Astrocyte (in vitro differentiated cells and primary cell): ENCODE measurements around the gene C1QL4.

Source experiments
- EZH2 ChIP-seq: IDR thresholded peaks from 2 replicates; pipeline ENCODE4 v1.6.1; 2012; ENCODE audit warnings: mild to moderate bottlenecking, low read length, inconsistent platforms; ENCODE audit not compliant: insufficient read depth
- TF ChIP-seq, protein P1 (sequence below): IDR thresholded peaks from 2 replicates; pipeline ENCODE4 v1.5.1; 2011; ENCODE audit warnings: low read depth, mild to moderate bottlenecking, inconsistent platforms, low read length, moderate library complexity; ENCODE audit not compliant: insufficient read depth

DNA sequence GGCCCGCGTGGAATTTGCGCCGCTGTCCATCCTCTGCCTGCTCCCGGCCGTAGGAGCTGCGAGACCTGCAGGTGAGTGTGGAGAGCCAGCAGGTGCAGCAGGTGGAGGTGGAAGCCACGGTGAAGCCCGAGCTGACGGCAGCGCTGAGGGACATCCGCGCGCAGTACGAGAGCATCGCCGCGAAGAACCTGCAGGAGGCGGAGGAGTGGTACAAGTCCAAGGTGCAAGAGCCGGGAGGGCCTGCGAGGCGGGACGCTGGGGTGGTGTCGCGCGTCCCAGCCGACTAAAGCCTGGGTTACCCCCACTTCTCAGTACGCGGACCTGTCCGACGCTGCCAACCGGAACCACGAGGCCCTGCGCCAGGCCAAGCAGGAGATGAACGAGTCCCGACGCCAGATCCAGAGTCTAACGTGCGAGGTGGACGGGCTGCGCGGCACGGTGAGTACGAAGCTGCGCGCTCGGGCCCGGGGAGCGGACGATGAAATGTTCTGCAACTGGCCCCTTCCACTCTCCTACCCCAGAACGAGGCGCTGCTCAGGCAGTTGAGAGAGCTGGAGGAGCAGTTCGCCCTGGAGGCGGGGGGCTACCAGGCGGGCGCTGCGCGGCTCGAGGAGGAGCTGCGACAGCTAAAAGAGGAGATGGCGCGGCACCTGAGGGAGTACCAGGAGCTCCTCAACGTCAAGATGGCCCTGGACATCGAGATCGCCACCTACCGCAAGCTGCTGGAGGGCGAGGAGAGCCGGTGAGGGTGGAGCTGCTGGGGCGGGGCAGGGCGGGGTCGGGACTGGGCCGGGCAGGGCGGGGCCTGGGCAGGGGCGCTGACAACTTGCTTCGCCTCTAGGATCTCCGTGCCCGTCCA is 39.9 kb downstream of the C1QL4 start:
- TF ChIP-seq, protein P1, sequence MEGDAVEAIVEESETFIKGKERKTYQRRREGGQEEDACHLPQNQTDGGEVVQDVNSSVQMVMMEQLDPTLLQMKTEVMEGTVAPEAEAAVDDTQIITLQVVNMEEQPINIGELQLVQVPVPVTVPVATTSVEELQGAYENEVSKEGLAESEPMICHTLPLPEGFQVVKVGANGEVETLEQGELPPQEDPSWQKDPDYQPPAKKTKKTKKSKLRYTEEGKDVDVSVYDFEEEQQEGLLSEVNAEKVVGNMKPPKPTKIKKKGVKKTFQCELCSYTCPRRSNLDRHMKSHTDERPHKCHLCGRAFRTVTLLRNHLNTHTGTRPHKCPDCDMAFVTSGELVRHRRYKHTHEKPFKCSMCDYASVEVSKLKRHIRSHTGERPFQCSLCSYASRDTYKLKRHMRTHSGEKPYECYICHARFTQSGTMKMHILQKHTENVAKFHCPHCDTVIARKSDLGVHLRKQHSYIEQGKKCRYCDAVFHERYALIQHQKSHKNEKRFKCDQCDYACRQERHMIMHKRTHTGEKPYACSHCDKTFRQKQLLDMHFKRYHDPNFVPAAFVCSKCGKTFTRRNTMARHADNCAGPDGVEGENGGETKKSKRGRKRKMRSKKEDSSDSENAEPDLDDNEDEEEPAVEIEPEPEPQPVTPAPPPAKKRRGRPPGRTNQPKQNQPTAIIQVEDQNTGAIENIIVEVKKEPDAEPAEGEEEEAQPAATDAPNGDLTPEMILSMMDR: no peak
- TF ChIP-seq EZH2: peak; percentile 91
